ENCODE measurements around the gene PLA2G4F.

PLA2G4F gene

GRCh38 chr15:42156243-42156922 lies at the start of gene PLA2G4F:
PLA2G4F (minus strand) TSS chr15:42156636; CDS start chr15:42156549, 87 bp downstream.
- intact Hi-C loops (cut with DNase I) = no loop called here

GRCh38 chr15:42203891-42204290 lies 47.5 kb upstream of the PLA2G4F start:
- intact Hi-C loops (cut with DNase I) = no loop called here

More at GRCh38 chr15:42156243-42156922, at the start of gene PLA2G4F:
- DNase-seq = peak in 2 of 10 donors; percentile 54 to 59

DNA sequence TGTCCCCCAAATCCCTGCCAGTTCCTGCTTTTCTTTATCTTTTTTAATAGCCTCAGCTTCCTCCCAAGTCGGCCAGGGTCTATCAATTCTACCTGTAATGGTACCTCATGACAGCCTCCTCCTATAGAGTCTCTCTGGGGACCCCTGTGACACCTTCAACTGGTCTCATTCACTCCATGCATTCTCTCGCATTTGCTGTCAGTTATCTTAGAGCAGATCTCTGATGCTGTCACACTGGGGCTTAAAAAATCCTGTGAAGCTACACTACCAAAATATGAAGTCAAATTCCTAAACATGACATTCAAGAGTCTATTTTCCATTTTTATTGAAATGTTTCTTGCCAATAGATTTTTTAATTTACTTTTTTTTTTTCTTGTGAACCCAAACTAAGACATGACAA lies 46.2 kb upstream of the PLA2G4F start:
- intact Hi-C loops (cut with DNase I) = no loop called here

More at GRCh38 chr15:42203891-42204290, 47.5 kb upstream of the PLA2G4F start:
- DNase-seq = no peak

DNA sequence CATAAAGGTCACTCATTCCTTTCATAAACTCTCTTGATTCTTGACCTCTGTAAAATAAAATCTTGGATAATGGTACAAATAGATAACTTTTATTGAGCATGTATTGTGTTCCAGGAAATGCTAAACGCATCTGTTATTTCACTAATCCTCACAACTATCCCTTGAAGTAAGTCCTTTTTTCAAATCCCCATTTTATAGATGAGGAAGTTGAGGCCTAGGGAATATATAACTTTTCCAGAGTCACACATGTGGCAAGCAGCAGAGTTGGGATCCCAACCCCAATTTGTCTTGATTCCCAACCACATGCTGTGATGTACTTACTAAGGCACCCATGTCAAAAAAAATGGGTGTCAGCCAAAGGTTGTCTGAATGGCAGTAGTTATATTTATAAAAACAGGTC lies 45.4 kb upstream of the PLA2G4F start:
- intact Hi-C loops (cut with DNase I) = no loop called here
- DNase-seq = no peak

More for the DNA sequence above, 46.2 kb upstream of the PLA2G4F start:
- no peak for DNase-seq

GRCh38 chr15:42199126-42199525 lies 42.7 kb upstream of the PLA2G4F start:
- intact Hi-C loops (cut with DNase I) = no loop called here
- no peak for DNase-seq

DNA sequence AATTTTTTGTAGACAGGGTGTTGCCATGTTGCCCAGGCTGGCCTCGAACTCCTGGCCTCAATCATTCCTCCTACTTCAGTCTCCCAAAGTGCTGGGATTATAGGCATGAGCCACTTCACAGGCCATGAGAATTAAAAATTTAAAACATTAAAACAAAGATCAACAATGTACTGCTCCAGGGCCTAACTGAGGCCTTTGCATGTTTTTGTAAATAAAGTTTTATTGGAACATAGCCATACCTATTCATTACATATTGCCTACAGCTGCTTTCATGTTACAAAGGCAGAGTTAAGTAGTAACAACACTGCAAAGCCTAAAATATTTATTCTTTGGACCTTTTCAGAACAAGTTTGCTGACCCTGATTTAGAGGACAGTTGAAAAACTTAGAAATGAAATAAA lies 42.1 kb upstream of the PLA2G4F start:
- intact Hi-C loops (cut with DNase I) = no loop called here
- DNase-seq = no peak

DNA sequence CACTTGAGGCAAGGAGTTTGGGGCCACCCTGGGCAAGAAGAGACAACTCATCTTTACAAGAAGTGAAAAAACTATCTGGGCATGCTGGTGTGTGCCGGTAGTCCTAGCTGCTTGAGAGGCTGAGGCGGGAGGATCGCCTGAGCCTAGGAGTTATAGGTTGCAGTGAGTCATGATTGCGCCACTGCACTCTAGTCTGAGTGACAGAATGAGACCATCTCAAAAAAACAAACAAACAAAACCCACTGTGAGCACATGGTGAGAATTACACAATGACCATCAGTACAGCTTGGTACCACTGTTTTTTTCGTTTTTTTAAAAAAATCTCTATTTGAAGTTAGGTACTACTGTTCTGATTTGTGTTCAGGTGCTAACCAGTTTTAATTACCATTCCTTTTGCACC lies 38.1 kb upstream of the PLA2G4F start:
- peak in 1 of 10 donors; percentile 8 for DNase-seq
- intact Hi-C loops (cut with DNase I) = no loop called here

- no peak for DNase-seq
- intact Hi-C loops (cut with DNase I) = no loop called here
Measured at GRCh38 chr15:42193383-42193782, 36.9 kb upstream of the PLA2G4F start.

- intact Hi-C loops (cut with DNase I) = no loop called here
- DNase-seq = no peak
Measured at GRCh38 chr15:42191610-42192346, 35.3 kb upstream of the PLA2G4F start.

DNA sequence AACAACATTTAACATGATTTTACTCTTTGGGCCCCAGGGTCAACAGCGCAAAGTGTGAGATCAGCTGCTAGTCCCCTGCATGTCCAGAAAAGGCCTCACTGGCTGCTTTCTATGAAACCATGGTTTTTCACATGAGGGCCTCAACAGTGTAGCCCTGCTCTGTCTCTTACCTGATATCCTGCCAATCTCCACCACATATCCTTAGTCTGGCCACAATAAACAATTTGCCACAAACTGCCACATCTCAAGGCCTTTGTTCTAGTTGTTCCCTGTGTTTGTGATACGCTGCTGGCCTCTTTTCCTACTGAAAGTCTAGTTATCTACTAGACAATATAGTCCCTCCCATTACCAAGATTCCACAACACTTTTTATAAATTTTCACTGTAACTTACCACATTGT lies 33.9 kb upstream of the PLA2G4F start:
- no peak for DNase-seq
- intact Hi-C loops (cut with DNase I) = no loop called here

- DNase-seq = no peak
- intact Hi-C loops (cut with DNase I) = no loop called here
Measured at GRCh38 chr15:42185801-42186200, 29.4 kb upstream of the PLA2G4F start.

GRCh38 chr15:42184736-42185135 lies 28.3 kb upstream of the PLA2G4F start:
- intact Hi-C loops (cut with DNase I) = no loop called here
- no peak for DNase-seq

GRCh38 chr15:42184296-42184695 lies 27.9 kb upstream of the PLA2G4F start:
- intact Hi-C loops (cut with DNase I) = no loop called here
- DNase-seq = no peak

DNA sequence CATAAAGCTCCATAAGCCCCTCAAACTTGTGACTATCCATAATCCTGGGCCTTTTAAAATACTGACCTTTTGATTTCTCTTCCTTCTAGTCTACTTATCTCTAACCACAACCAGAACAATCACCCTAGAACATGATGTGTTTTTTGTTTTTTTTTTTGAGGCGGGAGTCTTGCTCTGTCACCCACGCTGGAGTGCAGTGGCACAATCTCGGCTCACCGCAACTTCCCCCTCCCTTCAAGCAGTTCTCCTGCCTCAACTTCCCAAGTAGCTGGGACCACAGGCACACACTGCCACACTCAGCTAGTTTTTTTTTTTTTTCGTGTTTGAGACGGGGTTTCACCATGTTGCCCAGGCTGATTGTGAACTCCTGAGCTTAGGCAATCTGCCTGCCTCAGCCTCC lies 26.5 kb upstream of the PLA2G4F start:
- no peak for DNase-seq
- intact Hi-C loops (cut with DNase I) = no loop called here

- DNase-seq = no peak
- intact Hi-C loops (cut with DNase I) = no loop called here
Measured at GRCh38 chr15:42182328-42182886, 26.0 kb upstream of the PLA2G4F start.

- intact Hi-C loops (cut with DNase I) = no loop called here
- no peak for DNase-seq
Measured at GRCh38 chr15:42178056-42178455, 21.6 kb upstream of the PLA2G4F start.

- intact Hi-C loops (cut with DNase I) = no loop called here
- DNase-seq = no peak
Measured at GRCh38 chr15:42175671-42176070, 19.2 kb upstream of the PLA2G4F start.

DNA sequence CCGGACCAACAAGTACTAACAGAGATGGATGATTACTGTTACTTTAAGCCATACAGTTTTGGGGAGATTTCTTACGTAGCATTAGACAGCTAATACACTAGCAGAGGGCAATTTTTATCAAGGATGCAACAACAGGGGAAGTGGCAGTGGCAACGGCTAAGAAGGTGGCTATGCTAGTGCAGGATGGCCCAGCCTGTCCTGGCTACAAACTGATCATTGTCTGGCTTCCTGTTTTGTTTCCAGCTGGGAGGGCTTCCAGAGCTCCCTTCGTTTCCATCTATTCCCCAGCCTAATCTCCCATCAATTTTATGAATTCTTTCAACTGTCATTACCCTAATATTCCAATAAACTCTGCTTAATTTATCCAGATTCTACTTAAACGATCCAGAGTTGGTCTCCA lies 16.0 kb upstream of the PLA2G4F start:
- DNase-seq = no peak
- intact Hi-C loops (cut with DNase I) = no loop called here

DNA sequence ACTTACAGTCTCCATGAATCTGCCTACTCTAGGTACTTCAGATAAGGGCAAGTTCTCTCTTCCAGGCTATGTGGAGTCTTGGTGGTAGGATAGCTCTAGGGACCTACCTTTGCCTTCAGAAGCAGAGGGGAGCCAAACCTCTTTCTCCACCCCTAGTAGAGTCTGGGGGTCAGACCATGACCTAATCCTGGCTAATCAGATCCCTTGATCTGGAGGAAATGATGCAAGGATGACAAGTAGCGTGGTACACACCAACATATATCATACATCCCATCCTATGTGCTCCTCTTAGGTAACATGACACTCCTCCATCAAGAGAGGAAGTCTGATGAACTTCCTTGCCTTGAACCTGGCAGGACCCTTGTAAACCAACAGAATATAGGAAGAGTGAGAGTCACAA lies 15.4 kb upstream of the PLA2G4F start:
- intact Hi-C loops (cut with DNase I) = no loop called here
- DNase-seq = no peak

DNA sequence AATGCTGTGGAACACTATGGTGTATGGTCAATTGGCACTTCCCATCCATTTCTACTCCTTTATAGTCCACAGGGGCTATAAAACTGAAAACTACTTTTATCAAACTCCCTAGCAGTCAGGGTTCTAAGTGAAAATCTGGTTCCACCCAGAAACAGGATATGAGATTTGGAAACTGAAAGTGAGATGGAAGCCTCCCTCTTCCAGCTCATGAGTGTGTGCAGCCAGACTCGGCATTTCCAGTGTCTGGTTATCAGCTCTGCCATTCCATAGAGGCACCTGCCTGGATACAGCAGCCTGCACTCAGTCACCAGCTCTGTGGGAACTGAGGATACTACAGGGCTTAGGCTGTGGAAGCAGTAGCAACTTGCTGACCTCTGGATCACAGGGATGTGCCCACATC lies 14.7 kb upstream of the PLA2G4F start:
- DNase-seq = no peak
- intact Hi-C loops (cut with DNase I) = no loop called here

GRCh38 chr15:42166225-42166940 lies 9.9 kb upstream of the PLA2G4F start:
- intact Hi-C loops (cut with DNase I) = no loop called here
- DNase-seq = no peak
